22Rv1 (cell line): ENCODE measurements around the gene MMAB.

Experiments
- ZFX ChIP-seq: fragments of 450-650 bp; IDR thresholded peaks from 2 replicates; pipeline ENCODE4 v1.6.1; 2017; ENCODE audit warnings: antibody characterized with exemption, borderline replicate concordance
- TF ChIP-seq, protein P1 (sequence below): fragments of 450-650 bp; IDR thresholded peaks from 2 replicates; pipeline ENCODE4 v1.5.1; 2017; ENCODE audit warnings: mild to moderate bottlenecking

DNA sequence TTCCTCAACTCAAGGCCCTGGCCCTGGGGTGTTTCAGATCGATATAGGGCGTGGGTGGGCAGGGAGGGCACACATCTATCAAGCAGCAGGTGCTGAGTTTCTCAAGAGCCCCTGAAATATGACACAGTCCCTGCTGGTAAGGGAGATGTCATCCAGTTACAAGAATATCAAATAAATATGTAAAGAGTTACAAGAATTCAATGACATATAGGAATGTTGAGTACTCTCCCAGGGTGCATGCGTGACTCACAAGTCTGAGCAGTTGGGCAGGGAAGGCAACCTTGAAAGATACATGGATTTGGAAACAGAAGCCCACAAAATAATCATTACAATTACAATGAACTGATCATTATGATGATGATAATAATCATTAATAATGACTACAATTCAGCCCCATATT is 35.5 kb upstream of the MMAB start:
- TF ChIP-seq, protein P1, sequence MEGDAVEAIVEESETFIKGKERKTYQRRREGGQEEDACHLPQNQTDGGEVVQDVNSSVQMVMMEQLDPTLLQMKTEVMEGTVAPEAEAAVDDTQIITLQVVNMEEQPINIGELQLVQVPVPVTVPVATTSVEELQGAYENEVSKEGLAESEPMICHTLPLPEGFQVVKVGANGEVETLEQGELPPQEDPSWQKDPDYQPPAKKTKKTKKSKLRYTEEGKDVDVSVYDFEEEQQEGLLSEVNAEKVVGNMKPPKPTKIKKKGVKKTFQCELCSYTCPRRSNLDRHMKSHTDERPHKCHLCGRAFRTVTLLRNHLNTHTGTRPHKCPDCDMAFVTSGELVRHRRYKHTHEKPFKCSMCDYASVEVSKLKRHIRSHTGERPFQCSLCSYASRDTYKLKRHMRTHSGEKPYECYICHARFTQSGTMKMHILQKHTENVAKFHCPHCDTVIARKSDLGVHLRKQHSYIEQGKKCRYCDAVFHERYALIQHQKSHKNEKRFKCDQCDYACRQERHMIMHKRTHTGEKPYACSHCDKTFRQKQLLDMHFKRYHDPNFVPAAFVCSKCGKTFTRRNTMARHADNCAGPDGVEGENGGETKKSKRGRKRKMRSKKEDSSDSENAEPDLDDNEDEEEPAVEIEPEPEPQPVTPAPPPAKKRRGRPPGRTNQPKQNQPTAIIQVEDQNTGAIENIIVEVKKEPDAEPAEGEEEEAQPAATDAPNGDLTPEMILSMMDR, result no peak
- TF ChIP-seq ZFX, result no peak
